ENCODE data around the gene CTDP1. TPM values are rescaled to one million over a fixed set of nuclear protein-coding genes. Genes with fewer than 3 reads are reported as not detected.

Gene CTDP1
- total and polyA plus RNA-seq, 9 of the 15 experiments (the other 6 are each of a cell fraction or from before 2014, with no cell fraction given) = 0.07 to 19.2 (median 4.0) TPM

- H3K4me2 ChIP-seq (ENCODE audit: insufficient read depth, low read length) = no peak overlapping the region
- ATAC-seq (no peak), DNase-seq (ENCODE audit: extremely low read depth in 1 of 4, low spot score in 3 of 4) (no peak), FAIRE-seq (no peak)
- intact Hi-C loops (cut with micrococcal nuclease) (loop anchor here (5.0 kb wide), 1 partner anchor 116 kb away; no protein-coding TSS in a partner anchor), in situ Hi-C loops (cut with MboI) (loop anchor here (5.0 kb wide), 1 partner anchor 261 kb away; no protein-coding TSS in a partner anchor)
- ChIA-PET POLR2A (no interaction called here), CTCF (ENCODE audit: low intra/inter-chr PET ratio) (interaction anchor here (0.6 to 2.3 kb wide), 3 partner anchors 259 to 264 kb away, joined by 4 to 12 read pairs (median 5); no protein-coding TSS in a partner anchor)
- H3K79me2 ChIP-seq (ENCODE audit: control insufficient read depth, insufficient read depth, low read length) = no peaks in the 10 kb centered on the region
- no peaks in the 10 kb centered on the region for H3K9me3 ChIP-seq (replicated peaks; ENCODE audit: control insufficient read depth, insufficient read depth, low read depth, low read length)
- no peak overlapping the region for H3K4me3 ChIP-seq
- H3K9me1 ChIP-seq (ENCODE audit: control insufficient read depth, insufficient read depth, low read length) = no peaks in the 10 kb centered on the region
- H3K36me3 ChIP-seq (ENCODE audit: control insufficient read depth, insufficient read depth, low read length) = no peaks in the 10 kb centered on the region
- H3K27me3 ChIP-seq (ENCODE audit: control insufficient read depth in 2 of 2, insufficient read depth in 2 of 2, low read length in 2 of 2) = peaks cover 2 to 21% of the 10 kb centered on the region in 2 experiments; a peak in 3 of 5 replicates
- no TSS peak for BruUV-seq (replicated peaks)
- H3K4me1 ChIP-seq (replicated peaks in 1 of 2; ENCODE audit: control insufficient read depth in 2 of 2, insufficient read depth in 2 of 2, low read length in 2 of 2) = 0 out of 5 replicates have a peak, but pooled peaks cover 0 to 9% of the 10 kb centered on the region in 2 experiments
- TF ChIP-seq FOXK1 (CRISPR knock-in tag; IDR thresholded peaks at IDR 0.05; ENCODE audit: borderline replicate concordance) = no peak
- H3K27ac ChIP-seq (ENCODE audit: extremely low read depth, low read depth, low read length) = no peak overlapping the region
- no peak overlapping the region for H2AFZ ChIP-seq (ENCODE audit: low read depth, low read length)
- WGBS (ENCODE audit: insufficient coverage, low coverage, missing lambda C conversion rate) = 28% methylated on average over 17 of the region's 27 CpGs
- H4K20me1 ChIP-seq (replicated peaks; ENCODE audit: control insufficient read depth, insufficient read depth, low read length) = no peaks in the 10 kb centered on the region
- H3K9ac ChIP-seq (ENCODE audit: insufficient read depth in 1 of 2, low read depth in 2 of 2, low read length in 2 of 2) = no peak overlapping the region
Observed at GRCh38 chr18:79643054-79643984, 36.3 kb upstream of the CTDP1 start.
